SK-N-SH (cell line): ENCODE results near the gene IL37. TPM values are rescaled to one million over a fixed set of nuclear protein-coding genes. Genes with fewer than 3 reads are reported as not detected.
A peak's percentile ranks its signal among the peaks of the same experiment; 100 is the strongest.

Source experiments
- CTCF ChIA-PET: fragments of 300-600, 350-600 bp; formaldehyde crosslinking; extraction: SDS; loops from one replicate; lab custom pipeline; 2021; lab: Yijun Ruan, JAX
- POLR2A ChIA-PET: fragments of 350-600 bp; sonication (Branson Sonifier 250); formaldehyde crosslinking; extraction: SDS; loops from one replicate; lab custom pipeline; 2020; ENCODE audit warnings: antibody characterized with exemption, inconsistent platforms; lab: Yijun Ruan, JAX
- DNase-seq: peaks from one replicate; pipeline ENCODE4 v3.0.0; 2012
- H2AFZ ChIP-seq: fragments of 200-600 bp; sonication (generic); 2 replicates; pipeline ENCODE4 v1.8.1; 2016; ENCODE audit warnings: antibody characterized with exemption, mild to moderate bottlenecking, low read depth
- H3F3A ChIP-seq: fragments of 200-600 bp; sonication (generic); replicated peaks from 2 replicates; pipeline ENCODE3; 2016; ENCODE audit warnings: antibody characterized with exemption, mild to moderate bottlenecking; ENCODE audit not compliant: insufficient read depth
- H3K27ac ChIP-seq, 2 experiments: fragments of 200-500 bp in 1 of 2; fragments of 200-600 bp in 1 of 2; sonication (Bioruptor generic) in 1 of 2; sonication (generic), shearing (Covaris generic) in 1 of 2; 2 replicates each; pipeline versions ENCODE4 v1.5.1 to v1.6.1; 2014 to 2016; ENCODE audit warnings: low read depth in 2 of 2, inconsistent platforms in 1 of 2, low read length in 1 of 2, mild to moderate bottlenecking in 1 of 2, mixed read lengths in 1 of 2
- H3K27me3 ChIP-seq: fragments of 200-600 bp; sonication (generic), shearing (Covaris generic); 2 replicates; pipeline ENCODE4 v1.6.1; 2016; ENCODE audit warnings: mixed run types; ENCODE audit not compliant: insufficient read depth
- H3K36me3 ChIP-seq, 2 experiments: fragments of 200-500 bp in 1 of 2; fragments of 200-600 bp in 1 of 2; sonication (Bioruptor generic) in 1 of 2; sonication (generic) in 1 of 2; replicated peaks in 1 of 2; 2 replicates each; pipeline versions ENCODE3 to v1.5.1; 2014 to 2016; ENCODE audit warnings: low read length in 1 of 2, mild to moderate bottlenecking in 1 of 2; ENCODE audit not compliant: insufficient read depth in 2 of 2, control insufficient read depth in 1 of 2
- H3K4me1 ChIP-seq, 2 experiments: fragments of 200-500 bp in 1 of 2; fragments of 200-600 bp in 1 of 2; sonication (Bioruptor generic) in 1 of 2; sonication (generic), shearing (Covaris generic) in 1 of 2; 2 replicates each; pipeline versions ENCODE4 v1.5.1 to v1.6.1; 2014 to 2016; ENCODE audit warnings: low read depth in 1 of 2, low read length in 1 of 2, mixed run types in 1 of 2; ENCODE audit not compliant: insufficient read depth in 2 of 2, control insufficient read depth in 1 of 2
- H3K4me2 ChIP-seq: fragments of 200-600 bp; sonication (generic), shearing (Covaris generic); 2 replicates; pipeline ENCODE4 v1.6.1; 2017; ENCODE audit warnings: mixed run types
- H3K4me3 ChIP-seq, 2 experiments: fragments of 200-500 bp in 1 of 2; fragments of 200-600 bp in 1 of 2; sonication (Bioruptor generic) in 1 of 2; sonication (generic), shearing (Covaris generic) in 1 of 2; 2 replicates each; pipeline versions ENCODE4 v1.5.1 to v1.8.1; 2014 to 2016; ENCODE audit warnings: low read depth in 2 of 2, inconsistent platforms in 1 of 2, low read length in 1 of 2, mild to moderate bottlenecking in 1 of 2, mixed read lengths in 1 of 2, moderate library complexity in 1 of 2
- H3K79me2 ChIP-seq: fragments of 200-600 bp; sonication (generic); 2 replicates; pipeline ENCODE4 v1.8.1; 2017; ENCODE audit warnings: mild to moderate bottlenecking; ENCODE audit not compliant: insufficient read depth
- H3K9ac ChIP-seq: fragments of 200-600 bp; sonication (generic); 2 replicates; pipeline ENCODE4 v1.6.1; 2017; ENCODE audit warnings: mixed run types
- H3K9me2 ChIP-seq: fragments of 200-600 bp; sonication (generic); 2 replicates; pipeline ENCODE4 v1.6.1; 2017; ENCODE audit warnings: mixed run types
- H3K9me3 ChIP-seq: fragments of 200-600 bp; sonication (generic); 2 replicates; pipeline ENCODE4 v1.6.1; 2017; ENCODE audit warnings: mixed run types, mild to moderate bottlenecking, moderate library complexity
- H4K20me1 ChIP-seq: fragments of 200-600 bp; sonication (generic); 2 replicates; pipeline ENCODE4 v1.6.1; 2017; ENCODE audit warnings: mild to moderate bottlenecking, mixed run types; ENCODE audit not compliant: insufficient read depth
- EP300 ChIP-seq, 2 experiments: IDR thresholded peaks; 2 replicates each; pipeline versions ENCODE4 v1.4.0 to v1.6.1; 2012; ENCODE audit warnings: borderline replicate concordance in 1 of 2, low read depth in 1 of 2, low read length in 1 of 2
- FOSL2 ChIP-seq: IDR thresholded peaks from 2 replicates; pipeline ENCODE4 v1.4.0; 2012; ENCODE audit warnings: low read depth, mild to moderate bottlenecking, moderate library complexity, borderline replicate concordance
- FOXJ3 ChIP-seq: sonication (generic); formaldehyde crosslinking; IDR thresholded peaks from 2 replicates; pipeline ENCODE4 v1.5.1; 2020; ENCODE audit warnings: mild to moderate bottlenecking, missing genetic modification reagents
- FOXM1 ChIP-seq: IDR thresholded peaks from 2 replicates; pipeline ENCODE4 v1.4.0; 2012; ENCODE audit warnings: low read depth, mild to moderate bottlenecking
- GABPA ChIP-seq: IDR thresholded peaks from 2 replicates; pipeline ENCODE4 v1.4.0; 2012; ENCODE audit warnings: low read depth, mild to moderate bottlenecking
- GATA2 ChIP-seq: sonication (generic); formaldehyde crosslinking; IDR thresholded peaks from 2 replicates; pipeline ENCODE4 v1.5.0; 2020; ENCODE audit warnings: mild to moderate bottlenecking, missing genetic modification reagents
- JUND ChIP-seq: IDR thresholded peaks from 2 replicates; pipeline ENCODE4 v1.4.0; 2012
- MEF2A ChIP-seq: IDR thresholded peaks from 2 replicates; pipeline ENCODE4 v1.4.0; 2012; ENCODE audit warnings: low read depth, borderline replicate concordance
- NFIC ChIP-seq: IDR thresholded peaks from 2 replicates; pipeline ENCODE4 v1.4.0; 2012; ENCODE audit warnings: borderline replicate concordance
- NRF1 ChIP-seq: IDR thresholded peaks from 2 replicates; pipeline ENCODE4 v1.6.1; 2012; ENCODE audit warnings: low read depth, mild to moderate bottlenecking, low read length
- POLR2AphosphoS5 ChIP-seq: IDR thresholded peaks from 2 replicates; pipeline ENCODE4 v1.6.1; 2012; ENCODE audit warnings: low read depth, low read length
- RAD21 ChIP-seq: IDR thresholded peaks from 2 replicates; pipeline ENCODE4 v1.6.1; 2012; ENCODE audit warnings: mild to moderate bottlenecking, low read length
- RXRA ChIP-seq: IDR thresholded peaks from 2 replicates; pipeline ENCODE4 v1.4.0; 2012; ENCODE audit warnings: low read depth, mild to moderate bottlenecking, borderline replicate concordance
- SIN3A ChIP-seq: IDR thresholded peaks from 2 replicates; pipeline ENCODE4 v1.6.1; 2012; ENCODE audit warnings: low read depth, mild to moderate bottlenecking, low read length, moderate library complexity, borderline replicate concordance
- TCF12 ChIP-seq: IDR thresholded peaks from 2 replicates; pipeline ENCODE4 v1.4.0; 2012
- YY1 ChIP-seq: IDR thresholded peaks from 2 replicates; pipeline ENCODE4 v1.4.0; 2012; ENCODE audit warnings: low read depth, mild to moderate bottlenecking
- WGBS: methylation state at CpG from one replicate; pipeline ENCODE4 v1.1.6; 2017; ENCODE audit warnings: low lambda C conversion rate; 5-methylcytosine and 5-hydroxymethylcytosine counted together
- polyA plus RNA-seq, 3 experiments: library from polyadenylated mRNA; depleted of rRNA; stranded (reverse); fragments of >200 nt; gene quantifications; 2 replicates each; pipeline ENCODE4 v1.2.3, GENCODE V29; 2012
- TF ChIP-seq, protein P1 (sequence below): fragments of 200-600 bp; sonication (generic); IDR thresholded peaks from 2 replicates; pipeline ENCODE4 v1.6.1; 2017; ENCODE audit warnings: antibody characterized with exemption, mild to moderate bottlenecking, moderate library complexity
- TF ChIP-seq, protein P2 (sequence below): fragments of 150-350 bp; IDR thresholded peaks from 2 replicates; pipeline ENCODE4 v1.6.1; 2017; ENCODE audit warnings: antibody characterized with exemption, low read length, low read depth, borderline replicate concordance

Gene IL37
- polyA plus RNA-seq, 1 of the 3 experiments (the other 2 are of a cell fraction), result not detected

DNA sequence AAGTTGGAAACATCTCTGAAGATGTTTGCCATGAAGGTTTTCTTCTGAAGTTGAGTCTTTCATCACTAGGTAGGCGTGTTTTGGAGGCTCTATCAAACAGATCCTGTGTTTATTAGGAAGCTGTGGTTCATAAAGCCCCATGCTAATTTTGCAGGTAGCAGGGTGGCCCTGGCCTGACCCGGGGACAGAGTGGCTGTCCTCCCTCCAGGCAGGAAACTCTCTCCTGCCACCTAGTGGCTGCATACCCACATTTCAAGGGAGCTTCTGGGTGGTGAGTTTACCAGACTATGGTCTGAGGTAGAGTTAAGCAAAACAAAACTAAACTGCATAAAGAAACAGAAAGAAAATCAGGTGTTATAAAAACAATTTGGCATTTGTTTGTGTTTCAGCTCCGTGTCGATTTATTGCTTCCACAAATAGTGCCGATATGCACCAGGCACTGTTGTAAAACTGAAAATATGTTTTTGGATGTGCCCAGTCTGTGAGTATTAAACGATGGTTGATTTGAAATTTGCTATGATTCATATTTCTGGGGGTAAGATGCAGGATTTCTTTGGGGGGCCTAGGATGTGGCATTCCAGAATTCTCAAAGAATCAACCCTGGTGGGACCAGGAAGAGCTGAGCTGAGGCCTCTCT is 26.0 kb upstream of the IL37 start:
- DNase-seq, result peak; percentile 50
- ChIA-PET CTCF (interaction anchor here (1.1 to 1.7 kb wide), 8 partner anchors 35 to 142 kb away, joined by 3 to 15 read pairs (median 3); no protein-coding TSS in a partner anchor), POLR2A (no interaction called here)
- WGBS, result 35% methylated on average over 6 of the region's 6 CpGs
- Histone ChIP-seq H3K36me3 (no peaks in the 10 kb centered on the region), H3K79me2 (no peaks in the 10 kb centered on the region), H3F3A (no peaks in the 10 kb centered on the region), H3K27me3 (peaks cover 4% of the 10 kb centered on the region; the same call in 1 of the 2 replicates), H3K9me3 (no peaks in the 10 kb centered on the region), H3K4me3 (no peak overlapping the region; a peak in 1 of 4 replicates), H3K27ac (no peak overlapping the region), H3K4me2 (no peak overlapping the region), H3K9me2 (no peaks in the 10 kb centered on the region), H2AFZ (no peak overlapping the region), H3K4me1 (peaks cover 0 to 11% of the 10 kb centered on the region in 2 experiments; a peak in 1 of 4 replicates)
- TF ChIP-seq NRF1 (no peak), GABPA (no peak), FOSL2 (no peak), SIN3A (no peak), MEF2A (no peak), POLR2AphosphoS5 (no peak), RAD21 (peak; percentile 45), GATA2 (no peak), YY1 (no peak), EP300 (IDR thresholded peaks at IDR 0.05; ENCODE audit: borderline replicate concordance in 1 of 2, low read depth in 1 of 2, low read length in 1 of 2) (no peak), TCF12 (no peak), FOXJ3 (CRISPR knock-in tag) (no peak), JUND (no peak), NFIC (no peak), RXRA (no peak), FOXM1 (no peak)
- TF ChIP-seq, protein P1, sequence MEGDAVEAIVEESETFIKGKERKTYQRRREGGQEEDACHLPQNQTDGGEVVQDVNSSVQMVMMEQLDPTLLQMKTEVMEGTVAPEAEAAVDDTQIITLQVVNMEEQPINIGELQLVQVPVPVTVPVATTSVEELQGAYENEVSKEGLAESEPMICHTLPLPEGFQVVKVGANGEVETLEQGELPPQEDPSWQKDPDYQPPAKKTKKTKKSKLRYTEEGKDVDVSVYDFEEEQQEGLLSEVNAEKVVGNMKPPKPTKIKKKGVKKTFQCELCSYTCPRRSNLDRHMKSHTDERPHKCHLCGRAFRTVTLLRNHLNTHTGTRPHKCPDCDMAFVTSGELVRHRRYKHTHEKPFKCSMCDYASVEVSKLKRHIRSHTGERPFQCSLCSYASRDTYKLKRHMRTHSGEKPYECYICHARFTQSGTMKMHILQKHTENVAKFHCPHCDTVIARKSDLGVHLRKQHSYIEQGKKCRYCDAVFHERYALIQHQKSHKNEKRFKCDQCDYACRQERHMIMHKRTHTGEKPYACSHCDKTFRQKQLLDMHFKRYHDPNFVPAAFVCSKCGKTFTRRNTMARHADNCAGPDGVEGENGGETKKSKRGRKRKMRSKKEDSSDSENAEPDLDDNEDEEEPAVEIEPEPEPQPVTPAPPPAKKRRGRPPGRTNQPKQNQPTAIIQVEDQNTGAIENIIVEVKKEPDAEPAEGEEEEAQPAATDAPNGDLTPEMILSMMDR, result peak; percentile 54
- TF ChIP-seq, protein P2, sequence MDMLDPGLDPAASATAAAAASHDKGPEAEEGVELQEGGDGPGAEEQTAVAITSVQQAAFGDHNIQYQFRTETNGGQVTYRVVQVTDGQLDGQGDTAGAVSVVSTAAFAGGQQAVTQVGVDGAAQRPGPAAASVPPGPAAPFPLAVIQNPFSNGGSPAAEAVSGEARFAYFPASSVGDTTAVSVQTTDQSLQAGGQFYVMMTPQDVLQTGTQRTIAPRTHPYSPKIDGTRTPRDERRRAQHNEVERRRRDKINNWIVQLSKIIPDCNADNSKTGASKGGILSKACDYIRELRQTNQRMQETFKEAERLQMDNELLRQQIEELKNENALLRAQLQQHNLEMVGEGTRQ, result no peak
- TF ChIP-seq, all 33 proteins: peak for 2
- Histone ChIP-seq H4K20me1 (no peaks in the 10 kb centered on the region), H3K9ac (no peak overlapping the region)
